HL-60 (cell line): ENCODE results near the gene TPGS2.

Experiments used
- POLR2AphosphoS5 ChIP-seq: IDR thresholded peaks from 2 replicates; pipeline ENCODE4 v1.6.1; 2012; ENCODE audit warnings: low read depth
- TF ChIP-seq, protein P1 (sequence below): IDR thresholded peaks from one replicate; pipeline ENCODE4 v1.5.1; 2011; ENCODE audit warnings: low read length, control low read depth, inconsistent platforms; ENCODE audit not compliant: insufficient read depth

DNA sequence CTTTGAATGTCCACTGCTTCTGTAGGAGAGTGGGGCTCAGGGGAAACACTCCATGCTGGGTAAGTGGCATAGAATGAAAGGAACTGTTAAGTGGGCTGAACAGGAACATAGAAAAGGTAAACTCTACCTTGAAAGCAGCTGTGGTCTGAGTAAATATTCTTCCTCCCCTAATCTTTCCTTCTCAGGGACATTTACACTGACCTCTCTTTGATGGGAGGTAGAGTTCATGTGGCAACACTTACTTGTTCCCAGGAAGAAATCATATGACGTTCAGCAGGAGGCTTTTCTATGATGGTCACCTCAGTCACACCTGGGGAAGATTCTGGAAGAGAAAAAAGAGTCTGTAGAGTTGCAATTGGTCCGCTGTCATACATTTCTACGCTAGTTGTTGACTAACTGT lies 10.2 kb downstream of the TPGS2 start:
- TF ChIP-seq, protein P1, sequence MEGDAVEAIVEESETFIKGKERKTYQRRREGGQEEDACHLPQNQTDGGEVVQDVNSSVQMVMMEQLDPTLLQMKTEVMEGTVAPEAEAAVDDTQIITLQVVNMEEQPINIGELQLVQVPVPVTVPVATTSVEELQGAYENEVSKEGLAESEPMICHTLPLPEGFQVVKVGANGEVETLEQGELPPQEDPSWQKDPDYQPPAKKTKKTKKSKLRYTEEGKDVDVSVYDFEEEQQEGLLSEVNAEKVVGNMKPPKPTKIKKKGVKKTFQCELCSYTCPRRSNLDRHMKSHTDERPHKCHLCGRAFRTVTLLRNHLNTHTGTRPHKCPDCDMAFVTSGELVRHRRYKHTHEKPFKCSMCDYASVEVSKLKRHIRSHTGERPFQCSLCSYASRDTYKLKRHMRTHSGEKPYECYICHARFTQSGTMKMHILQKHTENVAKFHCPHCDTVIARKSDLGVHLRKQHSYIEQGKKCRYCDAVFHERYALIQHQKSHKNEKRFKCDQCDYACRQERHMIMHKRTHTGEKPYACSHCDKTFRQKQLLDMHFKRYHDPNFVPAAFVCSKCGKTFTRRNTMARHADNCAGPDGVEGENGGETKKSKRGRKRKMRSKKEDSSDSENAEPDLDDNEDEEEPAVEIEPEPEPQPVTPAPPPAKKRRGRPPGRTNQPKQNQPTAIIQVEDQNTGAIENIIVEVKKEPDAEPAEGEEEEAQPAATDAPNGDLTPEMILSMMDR: no peak
- no peak for TF ChIP-seq POLR2AphosphoS5
